Activated gamma-delta T cell treated with Interleukin-2 at 50 U/mL for 16 hours (primary cell): ENCODE measurements around the gene ASB1.

Experiments used
- DNase-seq: peaks from one replicate; pipeline ENCODE4 v3.0.0-alpha.2; 2020

Gene ASB1

DNA sequence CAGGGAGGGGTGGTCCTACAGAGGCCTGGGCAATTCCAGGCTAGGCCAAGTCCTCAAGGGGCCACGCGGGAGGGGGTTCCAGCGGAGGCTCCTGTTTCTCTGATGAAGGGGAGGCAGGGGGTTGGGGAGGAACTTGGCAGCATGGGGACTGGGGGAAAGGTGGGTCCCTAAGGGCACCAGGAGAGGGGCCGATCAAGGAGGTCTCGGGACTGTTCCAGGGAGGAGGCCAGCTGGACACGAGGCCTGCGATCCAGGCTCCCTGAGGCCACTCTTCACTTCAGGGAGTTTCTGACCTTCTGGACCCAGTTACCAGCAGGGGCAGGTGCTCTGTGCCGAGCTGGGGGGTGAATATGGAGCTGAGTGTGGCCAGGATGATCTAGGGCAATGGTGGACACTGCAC lies 71.5 kb downstream of the ASB1 start:
- no peak for DNase-seq

DNA sequence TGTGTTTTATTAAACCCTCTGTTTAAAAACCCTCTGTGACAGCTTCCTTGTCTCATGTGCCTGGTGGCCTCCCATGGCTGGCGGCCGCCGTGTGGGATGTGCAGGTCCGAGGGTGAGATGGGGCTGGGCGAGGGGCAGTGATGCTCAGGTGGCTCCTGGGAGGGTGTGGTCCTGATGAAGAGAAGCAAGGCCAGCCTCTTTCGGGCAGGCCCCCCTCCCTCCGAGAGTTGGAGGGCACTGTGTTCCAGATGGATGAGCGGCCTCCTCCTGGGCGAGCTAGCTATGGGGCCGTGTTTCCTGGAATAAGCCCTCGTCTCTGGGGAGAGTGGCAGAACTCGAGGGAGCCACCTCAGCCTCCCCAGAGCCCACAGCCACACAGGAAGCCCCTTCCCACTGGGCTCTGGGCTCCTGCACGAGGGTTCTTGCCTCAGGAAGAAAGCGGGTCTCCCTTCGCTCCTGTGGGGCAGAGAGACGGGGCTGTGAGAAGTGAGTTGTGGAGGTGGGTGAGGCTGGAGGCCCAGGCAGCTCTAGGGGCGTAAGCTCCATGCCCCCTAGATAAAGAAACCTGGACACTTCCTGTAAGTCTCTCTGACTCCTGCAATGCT lies 72.1 kb downstream of the ASB1 start:
- DNase-seq, result no peak

DNA sequence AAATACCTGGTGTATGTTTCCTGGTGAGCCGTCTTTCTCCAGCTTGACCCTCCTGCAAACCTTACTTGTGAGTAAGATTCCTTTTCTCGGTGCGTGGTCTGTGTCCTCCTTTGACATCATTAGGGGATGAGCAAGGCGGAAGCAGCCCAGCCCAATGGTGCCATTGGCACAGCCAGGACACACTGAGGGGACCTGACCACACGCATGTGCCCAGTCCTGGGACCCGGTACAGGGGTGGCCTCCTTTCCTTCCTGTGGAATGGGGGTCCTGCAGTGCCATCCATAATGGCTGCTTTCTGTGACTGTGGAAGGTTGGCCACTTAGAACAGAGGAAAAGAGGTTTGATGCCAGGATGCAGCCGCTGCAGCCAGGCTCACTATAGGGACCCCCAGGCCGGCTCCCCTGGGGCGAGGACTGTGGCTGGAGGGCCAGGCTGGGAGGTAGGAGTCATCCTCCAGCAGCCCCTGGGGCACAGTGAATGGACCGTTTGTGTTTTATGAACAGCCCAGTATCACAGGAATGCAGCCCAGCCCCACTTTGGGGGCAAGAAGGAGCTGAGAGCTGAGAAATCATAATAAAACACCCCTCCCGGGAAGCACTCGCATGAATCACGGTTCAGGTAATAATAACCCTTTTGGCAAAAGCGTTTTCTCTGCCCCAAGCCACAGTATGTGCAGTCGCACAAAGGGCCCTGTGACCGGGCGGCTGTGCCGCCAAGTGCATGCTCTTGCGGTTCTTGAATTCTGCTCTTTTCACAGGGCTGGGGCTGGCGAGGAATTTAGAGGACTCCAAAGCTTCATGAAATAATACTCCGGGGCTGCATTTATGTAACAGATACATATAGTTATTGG lies 73.2 kb downstream of the ASB1 start:
- DNase-seq, result no peak

DNA sequence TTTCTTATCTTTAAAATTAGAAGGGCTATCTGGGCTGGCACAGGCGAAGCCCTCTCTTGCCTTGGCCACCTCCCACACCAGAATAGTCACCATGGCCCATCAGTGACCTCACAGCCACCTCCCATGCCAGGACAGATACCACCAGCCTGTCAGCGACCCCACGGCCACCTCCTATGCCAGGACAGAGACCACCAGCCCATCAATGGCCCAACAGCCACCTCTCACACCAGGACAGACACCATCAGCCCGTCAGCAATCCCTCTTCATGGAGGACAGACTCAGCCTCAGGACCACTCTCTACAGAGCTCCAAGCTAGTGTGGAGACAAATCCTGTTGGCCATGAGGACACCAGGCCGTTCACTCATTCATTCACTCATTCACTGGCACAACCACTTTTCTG lies 74.6 kb downstream of the ASB1 start:
- DNase-seq, result no peak
